GM19035 (cell line): Measurements from ENCODE around the gene SHLD1.
"Not testable (repeated sequence)": the region's sequence is repeated elsewhere in the genome, so short reads cannot be mapped to it uniquely, and the experiment has no call there.

Experiments
- ATAC-seq: cut with Tn5 transposase; IDR thresholded peaks from one replicate; pipeline ENCODE4 v1.9.1; 2021; ENCODE audit not compliant: unreplicated experiment

The SHLD1 gene

DNA sequence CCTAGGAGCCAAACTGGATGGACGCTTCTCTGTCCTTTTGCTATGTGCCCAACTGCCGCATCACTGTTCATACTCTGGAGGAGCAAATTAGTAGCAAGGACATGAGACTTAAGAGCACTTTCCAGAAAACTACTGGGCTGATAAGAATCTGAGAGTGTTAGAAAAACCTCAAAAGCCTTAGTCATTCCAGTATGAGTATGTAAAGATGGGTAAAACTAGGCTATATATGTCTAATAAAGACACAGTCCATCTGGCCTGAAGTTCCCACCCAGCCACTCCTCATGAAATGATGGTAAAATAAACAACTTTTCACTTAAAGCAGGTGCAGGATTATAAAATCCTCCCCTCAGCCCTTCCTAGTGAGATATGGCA, 30.6 kb downstream of the SHLD1 start:
- no peak for ATAC-seq

DNA sequence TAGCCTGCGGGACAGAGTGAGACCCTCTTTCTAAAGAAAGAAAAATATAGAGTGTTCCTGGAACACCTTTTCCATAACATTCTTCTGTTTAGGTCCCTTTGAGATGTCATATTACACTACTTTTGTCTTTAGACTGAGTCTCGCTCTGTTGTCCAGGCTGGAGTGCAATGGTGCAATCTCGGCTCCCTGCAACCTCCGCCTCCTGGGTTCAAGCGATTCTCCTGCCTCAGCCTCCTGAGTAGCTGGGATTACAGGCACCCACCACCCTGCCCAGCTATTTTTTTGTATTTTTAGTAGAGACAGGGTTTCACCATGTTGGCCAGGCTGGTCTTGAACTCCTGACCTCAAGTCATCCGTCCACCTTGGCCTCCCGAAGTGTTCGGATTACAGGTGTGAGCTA, 31.2 kb downstream of the SHLD1 start:
- not testable (repeated sequence) for ATAC-seq

DNA sequence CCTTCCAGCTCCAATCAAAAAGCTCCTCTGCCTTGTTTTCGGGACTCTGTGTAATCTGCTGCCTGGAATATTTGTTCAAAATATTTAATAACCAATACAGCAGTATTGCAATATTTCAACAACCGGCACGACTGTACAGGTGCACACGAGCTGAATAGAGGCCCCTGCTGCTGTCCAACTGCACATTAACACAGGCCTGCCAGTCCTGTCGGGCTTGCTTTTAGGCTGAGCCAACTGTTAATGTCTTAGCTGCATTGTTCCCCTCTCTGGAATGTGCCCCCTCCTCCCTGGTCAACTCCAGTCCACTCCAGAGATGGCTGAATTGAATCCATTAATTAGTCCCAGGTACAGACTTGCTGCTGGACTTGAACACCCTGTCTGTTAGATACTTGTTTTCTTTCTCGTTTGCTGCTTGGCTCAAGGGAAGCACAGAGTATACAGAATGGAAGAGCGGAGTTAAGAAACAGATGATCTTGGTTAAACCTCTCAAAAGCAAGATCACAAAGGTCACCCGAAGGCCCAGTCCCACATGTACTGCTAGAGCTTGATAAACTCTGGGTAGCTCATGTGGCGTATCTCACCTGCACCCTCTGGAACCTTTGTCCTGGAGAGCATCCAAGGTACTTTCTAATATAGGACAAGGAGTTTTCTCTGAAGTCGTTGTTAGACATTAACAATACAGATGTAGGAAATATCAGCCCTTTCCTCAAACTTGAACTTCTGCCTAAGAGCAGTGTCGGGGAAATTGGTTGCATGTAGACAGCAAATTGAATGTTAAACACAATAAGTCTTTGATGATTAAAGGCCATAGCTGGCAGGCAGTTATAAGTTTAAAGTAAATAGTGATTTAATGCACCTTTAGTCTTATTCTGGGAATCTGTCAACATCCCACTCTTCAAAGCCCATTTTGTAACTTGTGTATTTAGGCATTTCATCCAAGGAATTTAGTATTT, 31.9 kb downstream of the SHLD1 start:
- ATAC-seq = no peak

DNA sequence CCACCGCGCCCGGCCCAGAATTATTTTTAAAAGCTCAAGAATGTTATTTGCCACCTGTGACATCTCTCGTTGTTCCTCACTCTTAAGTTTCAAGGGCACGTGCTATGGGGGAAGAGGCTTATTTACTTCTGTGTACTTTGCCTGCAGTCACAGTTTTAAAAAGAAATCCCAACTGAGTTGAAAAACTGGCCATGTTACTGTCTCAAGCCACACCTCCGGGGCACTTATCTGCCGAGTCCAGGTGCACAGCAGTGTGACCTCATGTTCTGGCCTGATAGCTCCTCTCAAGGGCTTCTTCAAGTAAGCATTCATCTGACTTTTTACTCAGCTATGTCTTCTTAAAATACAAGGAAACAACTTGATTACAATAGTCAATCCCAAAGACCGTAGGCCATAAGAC, 34.5 kb downstream of the SHLD1 start:
- ATAC-seq = no peak

GRCh38 chr20:5785146-5785545, 34.9 kb downstream of the SHLD1 start:
- ATAC-seq = no peak

DNA sequence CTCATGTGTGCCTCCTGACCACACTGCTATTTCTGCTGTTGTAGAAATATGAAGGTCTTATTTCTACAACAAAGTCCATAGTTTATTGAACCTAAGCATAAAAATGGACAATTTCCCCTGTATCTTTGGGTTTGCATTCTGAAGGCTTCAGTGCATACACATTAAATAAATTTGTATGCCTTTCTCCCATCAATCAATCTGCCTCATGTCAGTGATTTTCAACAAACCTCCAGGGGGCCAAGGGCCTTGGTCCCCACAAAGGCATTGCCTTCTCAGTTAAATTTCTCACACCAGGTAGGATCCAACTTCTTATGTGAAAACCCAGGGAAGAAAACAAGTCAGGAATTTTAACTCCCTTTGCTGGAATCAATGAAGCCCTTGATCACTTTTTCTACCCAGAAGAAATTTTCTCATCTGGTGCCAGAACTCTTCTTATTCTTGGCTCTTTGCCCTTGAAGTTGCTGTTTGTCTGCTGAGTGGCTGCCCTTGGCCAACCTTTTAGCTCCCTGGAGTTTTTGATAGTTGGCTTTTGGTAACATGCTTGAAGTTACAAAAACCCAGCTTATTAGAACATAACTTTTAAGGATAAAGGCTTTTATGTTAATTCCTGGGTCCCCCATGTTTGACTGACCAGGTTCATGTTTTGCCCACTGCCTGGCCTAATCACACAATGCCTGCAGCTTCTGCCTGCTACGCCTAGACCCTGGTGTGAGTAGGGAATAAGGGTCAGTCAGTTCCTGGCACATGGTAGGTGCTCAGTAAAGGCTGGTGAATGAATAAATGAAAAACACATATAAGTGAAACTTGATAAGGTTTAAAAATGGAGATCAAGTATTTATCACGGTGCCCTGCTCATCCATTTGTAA, 37.0 kb downstream of the SHLD1 start:
- ATAC-seq = no peak

GRCh38 chr20:5787796-5788165, 37.6 kb downstream of the SHLD1 start:
- no peak for ATAC-seq

DNA sequence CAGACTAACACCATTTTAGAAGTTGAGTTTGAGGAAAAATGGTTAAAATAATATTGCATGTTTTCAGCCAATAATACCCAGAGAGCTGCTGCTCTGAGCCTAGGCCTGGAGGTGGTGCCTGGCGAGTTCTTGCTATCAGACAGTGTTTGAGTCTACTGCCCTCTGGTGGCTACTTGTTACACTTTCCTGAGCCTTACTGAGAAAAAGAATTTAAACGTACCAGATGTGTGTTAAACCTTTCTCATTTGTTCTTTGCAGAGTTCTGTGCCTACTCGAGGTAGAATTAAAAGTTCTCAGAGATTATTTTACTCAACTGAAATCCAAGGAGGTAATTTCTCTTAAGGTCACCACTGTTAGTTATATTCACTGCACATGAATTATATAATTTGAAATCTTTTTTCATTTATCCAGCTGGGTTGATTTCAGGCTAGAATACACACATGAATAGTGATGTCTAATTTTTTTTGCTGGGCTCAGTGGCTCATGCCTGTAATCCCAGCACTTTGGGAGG, 38.2 kb downstream of the SHLD1 start:
- ATAC-seq = peak; percentile 92

DNA sequence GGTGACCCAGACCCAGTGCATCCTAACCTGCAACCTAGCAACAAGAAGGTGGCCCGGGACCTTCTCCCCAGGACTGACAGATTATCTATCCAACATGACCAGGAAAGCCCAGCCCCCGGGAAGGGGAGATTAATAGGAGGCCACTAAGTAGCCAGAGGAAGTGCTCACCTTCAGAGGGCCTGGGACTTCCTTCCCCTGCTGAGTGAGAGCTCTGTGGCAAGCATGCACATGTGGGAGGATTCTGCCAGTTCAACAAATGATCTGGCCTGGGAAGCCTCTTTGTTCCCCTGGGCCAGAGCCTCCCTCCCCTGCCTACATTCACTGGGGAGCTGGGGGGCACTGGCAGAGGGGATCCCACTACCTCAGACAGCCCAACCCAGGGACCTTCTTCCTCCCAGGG, 39.6 kb downstream of the SHLD1 start:
- ATAC-seq = no peak

GRCh38 chr20:5793916-5794315, 43.7 kb downstream of the SHLD1 start:
- ATAC-seq = no peak

- ATAC-seq = no peak
Observed at GRCh38 chr20:5796331-5797040, 46.3 kb downstream of the SHLD1 start.

- ATAC-seq = no peak
Observed at GRCh38 chr20:5797165-5797564, 47.0 kb downstream of the SHLD1 start.

DNA sequence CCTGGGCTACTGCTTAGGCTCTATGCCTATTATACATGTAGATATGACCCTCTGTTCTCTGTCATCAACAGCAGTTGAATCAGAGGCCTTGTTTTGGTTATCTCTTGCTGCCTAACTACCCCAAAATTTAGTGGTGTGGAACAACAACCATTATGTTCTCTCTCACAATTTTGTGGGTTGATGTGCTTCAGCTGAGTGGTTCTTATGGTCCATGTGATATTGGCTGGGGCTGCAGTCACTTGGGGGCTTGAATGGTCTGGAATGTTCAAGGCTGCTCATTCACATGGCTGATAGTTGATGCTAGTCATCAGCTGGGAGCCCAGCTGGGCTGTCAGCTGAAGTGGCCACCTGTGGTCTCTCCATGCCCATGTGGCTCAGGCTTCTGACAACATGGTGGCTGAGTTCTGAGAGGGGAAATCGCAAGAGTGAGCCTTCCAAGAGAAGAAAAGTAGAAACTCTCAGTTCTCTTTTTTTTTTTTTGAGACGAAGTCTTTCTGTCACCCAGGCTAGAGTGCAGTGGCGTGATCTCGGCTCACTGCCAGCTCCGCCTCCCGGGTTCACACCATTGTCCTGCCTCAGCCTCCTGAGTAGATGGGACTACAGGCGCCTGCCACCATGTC, 47.8 kb downstream of the SHLD1 start:
- peak; percentile 93 for ATAC-seq

DNA sequence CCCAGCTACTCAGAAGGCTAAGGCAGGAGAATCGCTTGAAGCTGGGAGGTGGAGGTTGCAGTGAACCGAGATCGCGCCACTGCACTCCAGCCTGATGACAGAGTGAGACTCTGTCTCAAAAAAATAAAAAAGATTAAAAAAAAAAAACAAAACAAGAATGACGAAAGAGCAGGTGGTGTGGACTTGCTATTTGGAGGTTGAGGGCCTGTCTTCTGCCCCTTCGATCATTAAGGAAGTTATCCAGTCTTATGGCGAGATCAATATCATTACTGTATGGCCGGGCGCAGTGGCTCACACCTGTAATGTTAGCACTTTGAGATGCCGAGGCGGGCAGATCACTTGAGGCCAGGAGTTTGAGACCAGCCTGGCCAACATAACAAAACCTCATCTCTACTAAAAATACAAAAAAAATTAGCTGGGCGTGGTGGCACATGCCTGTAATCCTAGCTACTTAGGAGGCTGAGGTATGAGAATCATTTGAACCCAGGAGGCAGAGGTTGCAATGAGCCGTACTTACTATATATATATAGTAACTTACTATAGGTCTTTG, 53.6 kb downstream of the SHLD1 start:
- peak; percentile 24 for ATAC-seq

- ATAC-seq = no peak
Observed at GRCh38 chr20:5806457-5807263, 56.5 kb downstream of the SHLD1 start.

DNA sequence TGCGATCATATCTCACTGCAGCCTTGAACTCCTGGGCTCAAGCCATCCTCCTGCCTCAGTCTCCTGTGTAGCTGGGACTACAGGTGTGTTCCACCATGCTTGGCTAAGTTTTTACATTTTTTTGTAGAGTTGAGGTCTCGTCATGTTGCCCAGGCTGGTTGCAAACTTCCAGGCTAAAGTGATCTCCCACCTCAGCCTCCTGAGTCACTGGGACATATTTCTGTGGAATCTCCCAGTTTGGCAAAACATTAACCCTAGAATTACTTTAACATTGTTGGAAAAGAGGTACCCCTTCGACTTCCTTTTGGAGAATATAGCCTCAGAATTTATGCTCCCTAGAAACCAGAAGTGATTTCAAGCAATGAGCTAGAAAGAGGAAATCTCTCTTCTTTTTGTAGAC, 57.2 kb downstream of the SHLD1 start:
- no peak for ATAC-seq

DNA sequence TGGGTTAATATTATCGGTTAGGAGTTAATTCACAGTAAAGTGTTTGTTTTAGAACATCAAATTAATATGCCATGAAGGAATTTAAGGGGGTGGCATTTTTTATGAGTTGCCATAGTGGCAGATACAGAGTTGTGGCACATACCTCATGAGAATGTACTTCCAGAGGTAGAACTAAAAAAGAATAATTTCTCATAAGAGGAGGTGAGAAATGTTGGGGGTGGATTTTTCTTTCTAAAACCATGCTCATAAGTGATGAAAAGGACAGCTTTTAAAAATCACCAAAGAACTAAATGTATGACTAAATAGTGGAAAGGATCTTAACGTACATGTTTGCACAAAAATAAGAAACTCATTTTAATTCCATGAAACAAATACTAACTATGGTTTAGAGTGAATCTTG, 58.7 kb downstream of the SHLD1 start:
- ATAC-seq = no peak

- ATAC-seq = no peak
Observed at GRCh38 chr20:5809495-5809894, 59.3 kb downstream of the SHLD1 start.

DNA sequence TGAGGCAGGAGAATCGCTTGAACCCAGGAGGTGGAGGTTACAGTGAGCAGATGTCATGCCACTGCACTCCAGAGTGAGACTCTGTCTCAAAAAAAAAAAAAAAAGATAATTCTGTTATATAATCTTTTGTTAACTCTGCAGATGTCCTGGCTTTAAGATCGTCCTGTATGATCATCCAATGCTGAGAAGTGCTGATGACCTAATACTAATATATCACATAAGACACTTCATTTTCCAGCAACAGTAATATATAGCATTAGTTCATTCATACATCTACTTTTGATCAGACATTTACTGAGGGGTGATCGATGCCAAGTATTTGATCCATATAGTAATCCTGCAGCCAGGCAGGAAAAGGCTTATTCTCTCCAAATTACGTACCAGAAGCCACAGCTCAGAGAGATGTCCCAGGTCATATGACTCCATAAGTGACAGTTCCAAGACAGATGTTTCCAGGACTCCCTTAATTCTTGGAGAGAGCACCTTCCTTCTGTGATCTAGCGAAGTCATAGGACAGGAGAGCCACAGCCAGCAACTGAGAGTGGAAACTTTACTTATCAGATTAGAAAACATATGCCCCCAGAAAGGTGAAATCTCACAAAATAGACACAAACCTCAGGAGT, 60.7 kb downstream of the SHLD1 start:
- no peak for ATAC-seq
